ENCODE results near the gene ANKRD33. TPM values are rescaled to one million over a fixed set of nuclear protein-coding genes. Genes with fewer than 3 reads are reported as not detected.

The ANKRD33 gene
- total RNA-seq, 1 experiment from 2014 or later = 0.21 TPM

DNA sequence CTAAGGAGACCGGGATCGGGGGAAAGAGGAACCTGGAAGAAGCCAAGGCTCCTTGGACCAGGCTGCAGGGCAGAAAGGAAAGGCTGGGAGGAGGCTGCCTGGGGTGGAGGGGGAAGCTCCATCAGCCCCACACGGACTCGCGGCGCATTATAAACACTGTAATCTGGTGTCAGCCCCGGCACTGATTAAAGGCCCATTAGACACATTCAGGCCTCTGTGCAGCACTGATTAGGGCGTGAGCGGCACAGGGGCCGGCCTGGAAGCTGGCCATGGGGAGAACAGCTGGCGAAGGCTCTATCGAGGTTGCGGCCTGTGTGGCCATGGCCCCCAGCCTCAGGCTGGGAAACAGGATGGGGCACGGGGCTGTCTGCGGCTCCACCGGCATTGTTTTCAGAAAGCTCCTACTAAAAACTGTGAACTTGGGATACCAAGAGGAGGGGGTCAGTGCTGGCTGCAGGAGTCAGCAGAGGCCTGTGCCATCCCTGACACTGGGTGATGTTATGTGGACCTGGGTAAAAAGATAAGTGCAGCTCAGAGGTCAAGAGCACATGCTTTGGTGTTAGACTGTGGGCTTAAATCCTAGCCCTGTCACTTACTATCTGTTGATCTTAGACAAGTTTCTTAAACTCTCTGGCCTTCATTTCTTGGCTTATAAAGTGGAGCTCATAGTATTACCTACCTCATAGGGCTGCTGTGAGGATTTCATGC lies 30.0 kb downstream of the ANKRD33 start:
- TF ChIP-seq TCF7L2 (IDR thresholded peaks at IDR 0.05; ENCODE audit: low read depth, low read length) (no peak), POLR2AphosphoS5 (IDR thresholded peaks at IDR 0.05; ENCODE audit: low read depth, low read length) (no peak), SIN3A (IDR thresholded peaks at IDR 0.05; ENCODE audit: borderline replicate concordance, insufficient read depth, low read depth, low read length) (no peak)
- TF ChIP-seq, protein P1, sequence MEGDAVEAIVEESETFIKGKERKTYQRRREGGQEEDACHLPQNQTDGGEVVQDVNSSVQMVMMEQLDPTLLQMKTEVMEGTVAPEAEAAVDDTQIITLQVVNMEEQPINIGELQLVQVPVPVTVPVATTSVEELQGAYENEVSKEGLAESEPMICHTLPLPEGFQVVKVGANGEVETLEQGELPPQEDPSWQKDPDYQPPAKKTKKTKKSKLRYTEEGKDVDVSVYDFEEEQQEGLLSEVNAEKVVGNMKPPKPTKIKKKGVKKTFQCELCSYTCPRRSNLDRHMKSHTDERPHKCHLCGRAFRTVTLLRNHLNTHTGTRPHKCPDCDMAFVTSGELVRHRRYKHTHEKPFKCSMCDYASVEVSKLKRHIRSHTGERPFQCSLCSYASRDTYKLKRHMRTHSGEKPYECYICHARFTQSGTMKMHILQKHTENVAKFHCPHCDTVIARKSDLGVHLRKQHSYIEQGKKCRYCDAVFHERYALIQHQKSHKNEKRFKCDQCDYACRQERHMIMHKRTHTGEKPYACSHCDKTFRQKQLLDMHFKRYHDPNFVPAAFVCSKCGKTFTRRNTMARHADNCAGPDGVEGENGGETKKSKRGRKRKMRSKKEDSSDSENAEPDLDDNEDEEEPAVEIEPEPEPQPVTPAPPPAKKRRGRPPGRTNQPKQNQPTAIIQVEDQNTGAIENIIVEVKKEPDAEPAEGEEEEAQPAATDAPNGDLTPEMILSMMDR (IDR thresholded peaks at IDR 0.05) = no peak
- TF ChIP-seq, protein P2, sequence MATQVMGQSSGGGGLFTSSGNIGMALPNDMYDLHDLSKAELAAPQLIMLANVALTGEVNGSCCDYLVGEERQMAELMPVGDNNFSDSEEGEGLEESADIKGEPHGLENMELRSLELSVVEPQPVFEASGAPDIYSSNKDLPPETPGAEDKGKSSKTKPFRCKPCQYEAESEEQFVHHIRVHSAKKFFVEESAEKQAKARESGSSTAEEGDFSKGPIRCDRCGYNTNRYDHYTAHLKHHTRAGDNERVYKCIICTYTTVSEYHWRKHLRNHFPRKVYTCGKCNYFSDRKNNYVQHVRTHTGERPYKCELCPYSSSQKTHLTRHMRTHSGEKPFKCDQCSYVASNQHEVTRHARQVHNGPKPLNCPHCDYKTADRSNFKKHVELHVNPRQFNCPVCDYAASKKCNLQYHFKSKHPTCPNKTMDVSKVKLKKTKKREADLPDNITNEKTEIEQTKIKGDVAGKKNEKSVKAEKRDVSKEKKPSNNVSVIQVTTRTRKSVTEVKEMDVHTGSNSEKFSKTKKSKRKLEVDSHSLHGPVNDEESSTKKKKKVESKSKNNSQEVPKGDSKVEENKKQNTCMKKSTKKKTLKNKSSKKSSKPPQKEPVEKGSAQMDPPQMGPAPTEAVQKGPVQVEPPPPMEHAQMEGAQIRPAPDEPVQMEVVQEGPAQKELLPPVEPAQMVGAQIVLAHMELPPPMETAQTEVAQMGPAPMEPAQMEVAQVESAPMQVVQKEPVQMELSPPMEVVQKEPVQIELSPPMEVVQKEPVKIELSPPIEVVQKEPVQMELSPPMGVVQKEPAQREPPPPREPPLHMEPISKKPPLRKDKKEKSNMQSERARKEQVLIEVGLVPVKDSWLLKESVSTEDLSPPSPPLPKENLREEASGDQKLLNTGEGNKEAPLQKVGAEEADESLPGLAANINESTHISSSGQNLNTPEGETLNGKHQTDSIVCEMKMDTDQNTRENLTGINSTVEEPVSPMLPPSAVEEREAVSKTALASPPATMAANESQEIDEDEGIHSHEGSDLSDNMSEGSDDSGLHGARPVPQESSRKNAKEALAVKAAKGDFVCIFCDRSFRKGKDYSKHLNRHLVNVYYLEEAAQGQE (IDR thresholded peaks at IDR 0.05; ENCODE audit: insufficient read depth in 1 of 2, low read depth in 2 of 2, low read length in 1 of 2) = no peak
- no peaks in the 10 kb centered on the region for H3K27me3 ChIP-seq (ENCODE audit: control insufficient read depth, insufficient read depth, low read length)
- H3K27ac ChIP-seq (ENCODE audit: low read length) = no peak overlapping the region
- POLR2A ChIA-PET = no interaction called here
- no TSS peak for BruUV-seq (replicated peaks)
- intact Hi-C loops (cut with micrococcal nuclease; ENCODE audit: unreplicated experiment) = no loop called here
- CTCF ChIA-PET = no interaction called here
- H3K4me1 ChIP-seq (ENCODE audit: control insufficient read depth, insufficient read depth, low read length) = no peaks in the 10 kb centered on the region
- no peaks in the 10 kb centered on the region for H3K9me3 ChIP-seq (ENCODE audit: control insufficient read depth, insufficient read depth, low read depth, low read length)
- ATAC-seq (no peak), DNase-seq (ENCODE audit: low read depth, low spot score) (no peak)
- H3K4me3 ChIP-seq (ENCODE audit: low read depth in 2 of 2, low read length in 2 of 2) = no peak overlapping the region
- H3K36me3 ChIP-seq (ENCODE audit: control insufficient read depth, insufficient read depth, low read length) = no peaks in the 10 kb centered on the region
- in situ Hi-C loops (cut with HindIII; ENCODE audit: low pct_unique_long_range_greater_than_20kb, low sequenced_read_pairs) = no loop called here

- Histone ChIP-seq H3K27ac (ENCODE audit: low read length) (no peak overlapping the region), H3K36me3 (ENCODE audit: control insufficient read depth, insufficient read depth, low read length) (no peaks in the 10 kb centered on the region), H3K4me1 (ENCODE audit: control insufficient read depth, insufficient read depth, low read length) (no peaks in the 10 kb centered on the region), H3K9me3 (ENCODE audit: control insufficient read depth, insufficient read depth, low read depth, low read length) (no peaks in the 10 kb centered on the region), H3K27me3 (ENCODE audit: control insufficient read depth, insufficient read depth, low read length) (no peaks in the 10 kb centered on the region), H3K4me3 (ENCODE audit: low read depth in 2 of 2, low read length in 2 of 2) (no peak overlapping the region)
- BruUV-seq (replicated peaks) = no TSS peak
- TF ChIP-seq SIN3A (IDR thresholded peaks at IDR 0.05; ENCODE audit: borderline replicate concordance, insufficient read depth, low read depth, low read length) = no peak
- TF ChIP-seq, protein P2 (IDR thresholded peaks at IDR 0.05; ENCODE audit: insufficient read depth in 1 of 2, low read depth in 2 of 2, low read length in 1 of 2) = no peak
- TF ChIP-seq, protein P1 (IDR thresholded peaks at IDR 0.05) = no peak
- TF ChIP-seq POLR2AphosphoS5 (IDR thresholded peaks at IDR 0.05; ENCODE audit: low read depth, low read length) = no peak
- no peak for TF ChIP-seq TCF7L2 (IDR thresholded peaks at IDR 0.05; ENCODE audit: low read depth, low read length)
- ChIA-PET POLR2A (no interaction called here), CTCF (interaction anchor here (0.5 kb wide), 1 partner anchor 32 kb away, joined by 5 read pairs; the partner anchor contains the start of gene ANKRD33)
- intact Hi-C loops (cut with micrococcal nuclease; ENCODE audit: unreplicated experiment) = no loop called here
- DNase-seq (ENCODE audit: low read depth, low spot score) = no peak
- no peak for ATAC-seq
- in situ Hi-C loops (cut with HindIII; ENCODE audit: low pct_unique_long_range_greater_than_20kb, low sequenced_read_pairs) = no loop called here
Observed at GRCh38 chr12:51920046-51920445, 32.1 kb downstream of the ANKRD33 start.

All from Panc1 (cell line).